DMS 273 (cell line): ENCODE results near the gene FKBP10.

Source experiments
- DNase-seq: peaks from one replicate; lab custom pipeline; 2025; ENCODE audit not compliant: unreplicated experiment; lab: John Stamatoyannopoulos, UW

FKBP10 gene

GRCh38 chr17:41781404-41782110 is 31.2 kb upstream of the FKBP10 start:
- DNase-seq = no peak

- DNase-seq = no peak
Measured at GRCh38 chr17:41782142-41782541, 30.7 kb upstream of the FKBP10 start.

DNA sequence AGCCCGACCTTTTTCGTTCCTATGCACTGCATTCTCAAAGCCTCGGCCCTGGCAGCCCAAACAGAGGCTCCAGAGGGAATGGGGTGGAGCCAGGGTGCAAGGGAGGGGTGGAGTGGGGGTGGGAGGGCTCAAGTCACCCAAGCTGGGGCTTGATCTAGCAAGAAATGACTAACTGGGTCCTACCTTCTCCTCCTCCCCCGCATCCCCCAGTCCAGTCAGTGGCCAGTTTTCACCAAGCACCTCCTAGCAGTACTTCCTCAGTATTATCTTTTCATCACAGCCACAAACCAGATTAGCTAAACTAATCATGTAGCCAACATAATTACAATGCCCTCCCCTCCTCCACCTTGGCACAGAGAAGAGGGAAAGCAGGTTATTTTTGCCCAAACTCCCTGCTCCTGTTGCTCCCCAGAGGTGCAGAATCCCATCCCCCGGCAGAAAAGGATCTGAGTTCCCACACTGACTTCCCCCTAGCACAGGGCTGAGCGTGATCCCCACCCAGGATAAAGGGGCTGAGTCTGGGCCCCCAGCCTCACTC is 28.5 kb upstream of the FKBP10 start:
- peak; percentile 28 for DNase-seq

- no peak for DNase-seq
Measured at GRCh38 chr17:41785091-41785858, 27.5 kb upstream of the FKBP10 start.

DNA sequence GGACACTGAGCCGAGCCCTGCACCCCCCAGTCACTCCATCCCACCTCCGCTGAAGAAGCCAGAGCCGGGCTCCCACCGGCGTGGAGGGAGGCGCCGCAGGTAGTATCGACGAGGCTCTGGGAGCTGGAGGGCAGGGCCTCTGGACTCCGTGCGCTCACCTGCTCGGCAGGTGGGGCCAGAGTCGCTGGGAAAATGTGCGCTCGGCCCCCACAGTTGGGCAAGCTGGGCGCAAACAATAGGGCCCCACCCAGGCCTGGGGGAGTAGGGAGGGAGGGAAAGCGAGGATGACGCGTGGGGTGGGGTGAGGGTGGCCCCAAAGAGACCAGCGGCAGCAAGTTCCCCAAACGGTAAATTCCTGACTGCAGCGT is 27.0 kb upstream of the FKBP10 start:
- no peak for DNase-seq

- DNase-seq = peak; percentile 99
Measured at GRCh38 chr17:41786227-41787020, 26.4 kb upstream of the FKBP10 start, which contains the start of gene JUP. JUP (minus strand) TSS chr17:41786711; CDS start chr17:41771854, 14,857 bp downstream.

GRCh38 chr17:41787021-41787418 is 25.8 kb upstream of the FKBP10 start:
- no peak for DNase-seq

DNA sequence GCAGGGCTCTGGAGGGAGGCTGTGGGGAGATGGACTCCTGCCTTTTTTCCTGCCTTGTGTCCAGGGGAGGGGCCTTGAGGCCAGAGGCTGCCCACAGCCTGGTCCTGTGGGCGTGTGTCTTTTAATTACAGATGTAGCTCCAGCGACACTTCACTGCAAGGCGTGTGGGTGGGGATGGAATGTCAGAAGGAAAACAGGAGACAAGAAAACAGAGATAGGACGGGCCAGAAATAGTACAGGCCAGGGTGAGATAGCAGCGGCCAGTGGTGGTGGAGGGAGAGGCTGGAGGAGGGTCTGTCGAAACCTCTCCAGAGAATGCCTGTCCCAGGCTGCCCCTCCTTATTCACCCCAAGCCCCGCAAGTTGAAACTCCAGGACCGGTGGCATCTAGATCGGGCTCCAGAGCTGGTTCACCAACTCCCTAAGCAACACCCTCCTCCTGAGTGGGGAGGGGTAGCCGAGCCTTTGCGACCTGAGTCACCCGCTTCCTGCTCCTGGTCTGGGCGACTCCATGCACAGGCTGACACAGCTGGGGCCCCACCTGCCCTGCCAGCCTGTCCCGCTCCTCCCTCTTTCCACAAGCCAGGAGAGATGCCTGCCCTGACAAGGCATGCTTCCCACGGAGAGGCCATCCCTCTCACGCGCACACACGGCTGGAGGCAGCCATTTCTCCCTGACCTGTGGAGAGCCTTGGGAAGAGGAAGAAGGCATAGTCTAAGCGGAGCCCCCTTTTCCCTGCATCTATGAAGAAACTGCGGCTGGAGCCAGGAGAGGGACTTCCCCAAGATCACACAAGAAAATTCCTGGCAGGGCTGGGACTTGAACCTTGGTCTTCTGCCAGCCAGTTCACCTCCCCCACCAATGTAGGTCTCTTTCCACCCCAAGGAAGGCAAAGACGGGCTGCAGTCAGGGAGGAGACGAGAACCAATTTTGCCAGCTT is 19.7 kb upstream of the FKBP10 start:
- DNase-seq = peak; percentile 49

DNA sequence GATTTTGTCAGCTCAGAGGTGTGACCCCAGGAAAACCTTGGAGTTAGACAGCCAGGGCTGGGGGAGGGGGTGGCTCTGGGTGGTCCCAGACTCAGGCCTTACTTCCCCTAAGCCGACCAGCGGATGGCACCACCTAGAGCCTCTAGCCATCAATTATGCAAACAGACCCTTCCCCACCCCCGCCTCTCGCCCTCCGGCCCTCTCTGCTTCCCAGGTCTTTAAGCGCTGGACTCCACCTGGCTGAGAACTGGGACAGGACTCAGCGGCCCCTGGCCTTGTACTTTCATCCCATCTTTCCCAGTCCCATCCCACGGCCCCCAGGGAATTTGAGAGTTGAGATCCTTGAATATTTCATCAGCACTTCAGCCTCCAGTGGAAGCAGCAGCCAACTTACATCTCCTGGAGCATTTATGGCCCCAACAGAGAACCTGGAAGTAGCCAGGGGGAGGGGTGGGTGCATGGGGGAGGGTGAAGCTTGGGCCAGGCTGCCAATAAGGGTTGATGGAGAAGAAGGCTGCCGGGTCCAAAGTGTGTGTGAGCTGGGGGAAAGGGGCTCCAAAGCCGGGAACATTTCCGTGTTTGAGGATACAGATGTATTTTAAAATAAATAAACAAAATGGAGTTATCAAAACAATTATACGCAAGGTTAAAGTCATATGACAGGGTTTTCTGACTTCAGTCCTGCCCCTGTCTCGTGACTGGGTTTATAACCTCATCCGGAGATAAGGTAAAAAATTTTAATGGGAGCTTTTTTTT is 18.8 kb upstream of the FKBP10 start:
- DNase-seq = no peak

DNA sequence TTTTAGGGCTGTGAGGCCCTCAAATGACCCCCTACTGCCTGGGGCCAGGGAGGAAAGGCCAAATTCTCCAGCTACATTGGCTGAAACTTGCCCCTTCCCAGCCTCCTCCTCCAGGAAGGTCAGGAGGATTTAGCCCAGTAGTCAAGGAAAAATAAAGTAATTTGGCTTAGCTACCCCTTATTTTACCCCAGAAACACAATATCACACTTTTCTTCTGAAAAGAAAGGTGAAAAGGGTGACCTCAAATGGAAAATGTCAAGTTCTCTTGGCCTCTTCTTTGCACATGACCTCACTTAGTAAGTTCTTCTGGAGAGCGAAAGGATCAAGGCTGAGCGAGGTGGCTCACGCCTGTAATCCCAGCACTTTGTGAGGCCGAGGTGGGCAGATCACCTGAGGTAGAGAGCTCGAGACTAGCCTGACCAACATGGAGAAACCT is 18.2 kb upstream of the FKBP10 start:
- DNase-seq = no peak

- no peak for DNase-seq
Measured at GRCh38 chr17:41796121-41796895, 16.5 kb upstream of the FKBP10 start.

GRCh38 chr17:41797377-41797776 is 15.4 kb upstream of the FKBP10 start:
- DNase-seq = no peak

DNA sequence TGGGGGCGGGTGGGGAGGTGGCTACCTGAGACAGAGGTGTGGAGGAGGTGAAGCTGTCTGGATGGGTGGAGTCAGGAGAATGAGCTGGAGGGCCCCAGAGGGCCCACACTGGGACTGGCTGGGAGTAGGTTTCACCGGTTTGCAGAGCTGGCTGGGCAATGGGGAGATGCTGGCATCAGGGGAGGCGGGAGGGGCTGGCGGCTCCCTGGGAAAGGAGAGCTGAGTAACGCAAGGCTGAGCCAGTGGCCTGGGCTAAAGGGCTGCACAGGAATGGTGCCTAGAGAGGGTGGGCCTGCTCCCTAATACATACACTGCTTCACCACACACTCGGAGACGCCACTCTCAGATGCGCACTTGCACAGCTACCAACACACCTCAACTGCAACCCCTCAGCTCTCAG is 13.4 kb upstream of the FKBP10 start:
- no peak for DNase-seq

DNA sequence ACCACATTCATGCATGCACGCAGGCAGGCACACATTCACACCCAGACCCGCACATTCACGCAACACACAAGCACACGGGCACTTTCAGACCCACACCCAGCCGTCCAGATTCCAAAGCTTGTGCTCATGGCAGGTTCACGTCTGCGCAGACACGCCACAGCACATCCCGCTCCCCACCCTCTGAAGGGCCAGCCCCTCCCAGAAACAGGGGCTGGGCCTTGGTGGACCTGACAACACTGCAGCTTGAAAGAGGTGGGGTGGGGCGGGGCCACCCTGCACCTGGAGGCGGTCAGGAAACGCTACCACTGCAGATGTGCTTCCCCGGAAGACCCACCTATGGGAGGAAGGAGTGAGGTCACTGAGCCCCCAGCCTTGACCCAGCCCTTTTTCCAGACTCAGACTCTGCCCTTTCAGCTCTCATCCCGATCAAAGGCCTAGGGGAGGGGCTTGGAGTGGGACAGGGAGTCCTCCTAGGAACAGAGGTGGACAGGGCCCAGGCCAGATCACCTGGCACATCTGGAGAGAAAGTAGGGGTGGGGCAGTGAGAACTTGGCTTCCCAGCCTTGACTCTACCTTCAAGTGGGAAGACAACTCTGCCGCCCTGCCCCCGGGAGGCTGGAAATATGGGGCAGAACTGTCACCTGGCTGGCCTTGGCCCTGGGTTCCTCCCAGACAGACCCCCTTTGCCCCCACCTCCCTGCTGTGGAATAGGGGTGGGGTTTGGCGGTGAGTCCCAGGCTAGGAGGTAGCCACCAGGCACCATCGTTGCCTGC is 12.0 kb upstream of the FKBP10 start:
- DNase-seq = no peak

GRCh38 chr17:41801374-41802271 is 11.2 kb upstream of the FKBP10 start:
- DNase-seq = peak; percentile 90

DNA sequence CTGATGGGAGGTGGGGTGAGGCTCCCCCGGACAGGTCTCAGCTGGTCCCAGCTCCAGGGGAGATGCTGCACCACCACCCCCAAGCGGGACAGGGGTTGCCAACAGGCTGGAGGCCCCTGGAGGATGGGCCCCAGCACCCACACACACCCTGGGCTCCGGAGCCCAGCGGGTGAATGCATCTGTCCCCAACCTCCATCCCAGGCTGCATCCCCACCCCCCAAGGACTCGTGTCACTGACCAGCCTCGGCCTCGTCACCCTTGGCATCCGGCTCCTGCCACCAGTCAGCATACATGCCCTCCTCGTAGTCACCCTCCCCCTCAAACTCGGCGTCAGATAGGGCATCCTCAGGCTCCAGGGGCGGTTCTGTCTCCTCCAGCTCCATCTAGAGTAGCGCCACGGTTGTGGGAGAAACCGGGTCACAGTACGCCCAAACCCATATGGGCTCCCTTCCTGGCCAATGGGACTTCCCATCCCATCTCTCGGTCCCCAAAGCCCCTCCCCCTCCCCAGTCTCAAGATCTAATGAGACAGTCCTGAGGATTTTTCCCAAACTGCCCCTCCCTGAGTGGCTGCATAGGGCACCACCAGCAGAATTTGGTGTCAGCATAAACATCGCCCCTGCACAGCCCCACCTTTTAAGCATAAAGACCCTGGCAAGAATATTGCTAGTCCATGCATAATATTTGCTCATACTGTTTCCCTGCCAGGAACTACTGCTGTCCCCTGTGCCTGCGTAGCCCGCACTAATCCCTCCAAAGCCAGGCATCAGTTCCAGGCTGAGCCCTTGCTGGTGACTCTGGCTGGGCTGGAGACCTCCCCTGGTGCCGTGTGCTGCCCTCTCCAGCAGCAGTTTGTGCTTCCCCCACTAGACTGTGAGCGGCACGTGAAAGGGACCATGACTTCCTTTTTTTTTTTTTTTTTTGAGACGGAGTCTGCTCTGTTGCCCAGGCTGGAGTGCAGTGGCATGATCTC is 9.5 kb upstream of the FKBP10 start:
- DNase-seq = peak; percentile 63
